CD14-positive monocyte (primary cell): ENCODE results near the gene PVALEF. TPM values are rescaled to one million over a fixed set of nuclear protein-coding genes. Genes with fewer than 3 reads are reported as not detected.

Experiments used
- DNase-seq, 3 donors: peaks; one replicate each; pipeline ENCODE4 v3.0.0-alpha.2; 2011 to 2022
- H2AFZ ChIP-seq: 2 replicates; pipeline ENCODE4 v1.6.0; 2012; ENCODE audit warnings: mild to moderate bottlenecking, low read depth, low read length, inconsistent platforms; ENCODE audit not compliant: insufficient read depth, poor library complexity, severe bottlenecking
- H3K27ac ChIP-seq, 2 donors: 1 replicate in 1 of 2; 2 replicates in 1 of 2; pipeline ENCODE4 v1.5.1; 2012 to 2013; ENCODE audit warnings: low read length in 2 of 2, control low read depth in 1 of 2, inconsistent platforms in 1 of 2, low read depth in 1 of 2, mild to moderate bottlenecking in 1 of 2
- H3K27me3 ChIP-seq, 2 donors: one replicate each; pipeline versions ENCODE4 v1.6.0 to v1.6.1; 2011 to 2013; ENCODE audit warnings: low read length in 2 of 2; ENCODE audit not compliant: control insufficient read depth in 2 of 2, insufficient read depth in 2 of 2
- H3K36me3 ChIP-seq, 2 donors: replicated peaks in 1 of 2; 1 replicate in 1 of 2; 2 replicates in 1 of 2; pipeline versions ENCODE4 v1.5.1 to v1.6.1; 2012 to 2013; ENCODE audit warnings: low read length in 2 of 2, control low read depth in 1 of 2, inconsistent platforms in 1 of 2, mild to moderate bottlenecking in 1 of 2; ENCODE audit not compliant: insufficient read depth in 2 of 2, control insufficient read depth in 1 of 2
- H3K4me1 ChIP-seq, 2 donors: 1 replicate in 1 of 2; 2 replicates in 1 of 2; pipeline versions ENCODE4 v1.5.1 to v1.6.1; 2012 to 2013; ENCODE audit warnings: low read length in 2 of 2, control low read depth in 1 of 2, inconsistent platforms in 1 of 2, mild to moderate bottlenecking in 1 of 2, moderate library complexity in 1 of 2; ENCODE audit not compliant: insufficient read depth in 2 of 2, control insufficient read depth in 1 of 2
- H3K4me2 ChIP-seq: replicated peaks from 2 replicates; pipeline ENCODE3; 2012; ENCODE audit warnings: low read length, moderate library complexity, mild to moderate bottlenecking; ENCODE audit not compliant: poor library complexity, severe bottlenecking; ENCODE audit errors: extremely low read depth
- H3K4me3 ChIP-seq, 3 experiments: fragments of 200-600 bp in 1 of 3; sonication (generic) in 1 of 3; replicated peaks in 1 of 3; 1 replicate in 2 of 3; 2 replicates in 1 of 3; pipeline ENCODE4 v1.5.1; 2011 to 2013; ENCODE audit warnings: low read length in 3 of 3, mild to moderate bottlenecking in 3 of 3, control low read depth in 2 of 3, low read depth in 2 of 3, inconsistent platforms in 1 of 3, moderate library complexity in 1 of 3
- H3K79me2 ChIP-seq: 2 replicates; pipeline ENCODE4 v1.6.0; 2012; ENCODE audit warnings: mild to moderate bottlenecking, control low read depth, inconsistent platforms, low read length, moderate library complexity; ENCODE audit not compliant: insufficient read depth
- H3K9ac ChIP-seq: 2 replicates; pipeline ENCODE4 v1.6.0; 2017; ENCODE audit warnings: low read length, mild to moderate bottlenecking; ENCODE audit not compliant: insufficient read depth, poor library complexity, severe bottlenecking
- H3K9me3 ChIP-seq, 2 donors: replicated peaks in 1 of 2; 1 replicate in 1 of 2; 2 replicates in 1 of 2; pipeline versions ENCODE4 v1.5.1 to v1.6.1; 2012 to 2013; ENCODE audit warnings: low read length in 2 of 2, control low read depth in 1 of 2; ENCODE audit not compliant: control insufficient read depth in 1 of 2, insufficient read depth in 1 of 2
- H4K20me1 ChIP-seq: 2 replicates; pipeline ENCODE4 v1.6.0; 2012; ENCODE audit warnings: mild to moderate bottlenecking, low read length, control low read depth, moderate library complexity; ENCODE audit not compliant: insufficient read depth
- H3K27ac Mint-ChIP-seq, 7 donors: one replicate each; pipeline ENCODE4 v1.8.0; 2020; ENCODE audit warnings: mild to moderate bottlenecking in 7 of 7, mixed read lengths in 7 of 7, moderate library complexity in 6 of 7, inconsistent platforms in 2 of 7
- H3K27me3 Mint-ChIP-seq, 3 donors: one replicate each; pipeline ENCODE4 v1.8.0; 2021 to 2022; ENCODE audit warnings: low read depth in 3 of 3, mild to moderate bottlenecking in 3 of 3, mixed read lengths in 3 of 3, moderate library complexity in 3 of 3, inconsistent platforms in 1 of 3
- H3K36me3 Mint-ChIP-seq, 2 donors: one replicate each; pipeline ENCODE4 v1.8.0; 2020; ENCODE audit warnings: mixed read lengths in 2 of 2, inconsistent platforms in 1 of 2, mild to moderate bottlenecking in 1 of 2
- H3K4me1 Mint-ChIP-seq: one replicate; pipeline ENCODE4 v1.8.0; 2020; ENCODE audit warnings: mild to moderate bottlenecking, mixed read lengths
- H3K4me3 Mint-ChIP-seq, 2 donors: one replicate each; pipeline ENCODE4 v1.8.0; 2020; ENCODE audit warnings: mild to moderate bottlenecking in 2 of 2, mixed read lengths in 2 of 2, moderate library complexity in 1 of 2
- H3K9me3 Mint-ChIP-seq, 7 donors: one replicate each; pipeline ENCODE4 v1.8.0; 2020 to 2022; ENCODE audit warnings: mixed read lengths in 7 of 7, mild to moderate bottlenecking in 6 of 7, moderate library complexity in 6 of 7, inconsistent platforms in 2 of 7
- WGBS: methylation state at CpG from one replicate; pipeline ENCODE4 v1.1.5; 2013; ENCODE audit warnings: missing lambda C conversion rate; ENCODE audit not compliant: insufficient coverage; 5-methylcytosine and 5-hydroxymethylcytosine counted together
- intact Hi-C, 2 donors: fragments of 100-400 bp; cut with micrococcal nuclease; formaldehyde crosslinking; loops; one replicate each; pipeline versions ENCODE4 v1.15.0 to v1.15.1; 2023
- polyA plus RNA-seq, 3 donors: library from polyadenylated mRNA; depleted of rRNA in 1 of 3; unstranded in 2 of 3; stranded (reverse) in 1 of 3; fragments of 300-500 nt in 2 of 3; fragments of >200 nt in 1 of 3; fragmentation: Illumina TruSeq in 2 of 3; gene quantifications; 1 replicate in 2 of 3; 2 replicates in 1 of 3; pipeline ENCODE4 v1.2.3, GENCODE V29; 2012 to 2021
- TF ChIP-seq, protein P1 (sequence below): fragments of 200-600 bp; IDR thresholded peaks from one replicate; pipeline ENCODE4 v1.8.0; 2022; ENCODE audit warnings: antibody characterized with exemption, mild to moderate bottlenecking

Gene PVALEF
- polyA plus RNA-seq, 3 donors = not detected

DNA sequence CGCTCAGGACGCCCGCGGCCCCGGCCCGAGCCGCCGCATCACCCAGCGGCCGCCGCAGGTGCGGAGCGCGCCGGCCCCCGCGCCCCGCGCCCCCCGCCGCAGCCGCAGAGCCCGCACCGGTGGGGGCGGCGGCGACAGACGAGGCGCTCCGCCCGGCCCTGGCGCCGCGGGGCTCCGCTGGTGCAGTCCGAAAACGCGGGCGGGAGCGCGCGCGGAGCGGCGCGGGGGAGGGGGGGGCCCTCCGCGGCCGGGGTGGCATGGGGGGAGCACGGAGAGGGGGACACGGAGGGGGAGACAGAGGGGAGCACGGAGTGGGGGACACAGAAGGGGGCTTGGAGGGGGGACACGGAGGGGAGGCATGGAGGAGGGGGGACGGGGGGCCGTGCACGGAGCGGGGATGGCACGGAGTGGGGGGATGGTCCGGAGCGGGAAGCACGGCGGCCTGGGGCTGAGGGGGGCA lies 756 bp downstream of the PVALEF start, which contains the start of gene AATK:
TSS of gene AATK (minus strand) at position 189 of the 460 bp plus-strand sequence. CDS start 229 bp downstream, outside the sequence.
- no peaks in the 10 kb centered on the region for H4K20me1 ChIP-seq
- H3K4me2 ChIP-seq = peak within 1 kb of the TSS; percentile 59
- no peaks in the 10 kb centered on the region for H3K79me2 ChIP-seq
- no peaks in the 10 kb centered on the region for H3K9me3 ChIP-seq
- peak within 1 kb of the TSS; percentile 60 for H3K9ac ChIP-seq
- no peak within 1 kb of the TSS for H3K27ac Mint-ChIP-seq
- H3K4me3 ChIP-seq = peak within 1 kb of the TSS in 1 of 3 experiments; percentile 57
- H3K36me3 Mint-ChIP-seq = peaks cover 0 to 2% of the 10 kb centered on the region in 2 donors
- no peaks in the 10 kb centered on the region for H3K36me3 ChIP-seq
- peak within 1 kb of the TSS; percentile 66 to 73 for H3K4me3 Mint-ChIP-seq
- peaks cover 0 to 26% of the 10 kb centered on the region in 2 donors for H3K27me3 ChIP-seq
- no peak for DNase-seq
- H3K27ac ChIP-seq = no peak within 1 kb of the TSS
- peaks cover 20 to 44% (median 27%) of the 10 kb centered on the region in 3 donors for H3K27me3 Mint-ChIP-seq
- WGBS = under 1% methylated on average over 24 of the region's 62 CpGs
- no peak within 1 kb of the TSS for H2AFZ ChIP-seq
- H3K4me1 ChIP-seq = peaks cover 9 to 10% of the 10 kb centered on the region in 2 donors
- peaks cover 3% of the 10 kb centered on the region for H3K4me1 Mint-ChIP-seq
- TF ChIP-seq, protein P1, sequence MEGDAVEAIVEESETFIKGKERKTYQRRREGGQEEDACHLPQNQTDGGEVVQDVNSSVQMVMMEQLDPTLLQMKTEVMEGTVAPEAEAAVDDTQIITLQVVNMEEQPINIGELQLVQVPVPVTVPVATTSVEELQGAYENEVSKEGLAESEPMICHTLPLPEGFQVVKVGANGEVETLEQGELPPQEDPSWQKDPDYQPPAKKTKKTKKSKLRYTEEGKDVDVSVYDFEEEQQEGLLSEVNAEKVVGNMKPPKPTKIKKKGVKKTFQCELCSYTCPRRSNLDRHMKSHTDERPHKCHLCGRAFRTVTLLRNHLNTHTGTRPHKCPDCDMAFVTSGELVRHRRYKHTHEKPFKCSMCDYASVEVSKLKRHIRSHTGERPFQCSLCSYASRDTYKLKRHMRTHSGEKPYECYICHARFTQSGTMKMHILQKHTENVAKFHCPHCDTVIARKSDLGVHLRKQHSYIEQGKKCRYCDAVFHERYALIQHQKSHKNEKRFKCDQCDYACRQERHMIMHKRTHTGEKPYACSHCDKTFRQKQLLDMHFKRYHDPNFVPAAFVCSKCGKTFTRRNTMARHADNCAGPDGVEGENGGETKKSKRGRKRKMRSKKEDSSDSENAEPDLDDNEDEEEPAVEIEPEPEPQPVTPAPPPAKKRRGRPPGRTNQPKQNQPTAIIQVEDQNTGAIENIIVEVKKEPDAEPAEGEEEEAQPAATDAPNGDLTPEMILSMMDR = no peak
- intact Hi-C loops = no loop called here
- H3K9me3 Mint-ChIP-seq = peaks cover 0 to 1% (median 0%) of the 10 kb centered on the region in 7 donors

DNA sequence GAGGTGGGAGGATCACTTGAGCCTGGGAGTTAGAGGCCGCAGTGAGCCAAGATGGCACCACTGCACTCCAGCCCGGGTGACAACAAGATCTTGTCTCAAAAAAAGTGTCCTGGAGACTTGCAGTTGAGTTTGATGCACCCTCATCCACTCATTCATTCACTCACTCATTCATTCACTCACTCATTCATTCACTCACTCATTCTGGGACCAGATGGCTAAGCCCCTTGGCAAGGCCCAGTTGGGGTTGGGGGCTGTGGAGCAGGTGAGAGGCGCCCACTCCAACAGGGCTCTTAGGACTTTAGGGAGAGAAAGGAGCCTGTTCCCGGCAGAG lies 1.9 kb downstream of the PVALEF start:
- intact Hi-C loops = no loop called here
- peaks cover 6 to 8% of the 10 kb centered on the region in 2 donors for H3K4me1 ChIP-seq
- H3K4me3 ChIP-seq = no peak overlapping the region
- H4K20me1 ChIP-seq = no peaks in the 10 kb centered on the region
- H3K4me2 ChIP-seq = no peak overlapping the region
- no peak overlapping the region for H3K27ac Mint-ChIP-seq
- DNase-seq = no peak
- H3K9me3 ChIP-seq = no peaks in the 10 kb centered on the region
- 100% methylated on average over 2 of the region's 4 CpGs for WGBS
- H3K9ac ChIP-seq = no peak overlapping the region
- peaks cover 0 to 26% of the 10 kb centered on the region in 2 donors for H3K27me3 ChIP-seq
- H3K9me3 Mint-ChIP-seq = peaks cover 0 to 1% (median 0%) of the 10 kb centered on the region in 7 donors
- H3K36me3 ChIP-seq = no peaks in the 10 kb centered on the region
- TF ChIP-seq, protein P1 = no peak
- peaks cover 0 to 2% of the 10 kb centered on the region in 2 donors for H3K36me3 Mint-ChIP-seq
- no peaks in the 10 kb centered on the region for H3K4me1 Mint-ChIP-seq
- no peak overlapping the region for H2AFZ ChIP-seq
- no peak overlapping the region for H3K27ac ChIP-seq
- peak overlapping the region in 1 of 2 donors; percentile 75 for H3K4me3 Mint-ChIP-seq
- peaks cover 20 to 40% (median 29%) of the 10 kb centered on the region in 3 donors for H3K27me3 Mint-ChIP-seq
- no peaks in the 10 kb centered on the region for H3K79me2 ChIP-seq
